Lung (tissue), 16 donors: ENCODE data around the gene COX11. TPM values are rescaled to one million over a fixed set of nuclear protein-coding genes. Genes with fewer than 3 reads are reported as not detected.

ENCODE experiments used
- ATAC-seq: fragments of 200-7000 bp; cut with Tn5 transposase; one replicate; pipeline ENCODE4 v1.9.1; 2020; ENCODE audit warnings: moderate number of reproducible peaks; ENCODE audit not compliant: insufficient read depth, low FRiP score
- DNase-seq, 3 donors: peaks; one replicate each; pipeline ENCODE4 v3.0.0-alpha.2; 2013 to 2017
- H3K27ac ChIP-seq, 2 donors: one replicate each; pipeline ENCODE4 v1.5.1; 2013; ENCODE audit warnings: mild to moderate bottlenecking in 2 of 2, moderate library complexity in 2 of 2, control low read depth in 1 of 2, inconsistent platforms in 1 of 2, low read depth in 1 of 2, low read length in 1 of 2
- H3K27me3 ChIP-seq, 3 donors: one replicate each; pipeline ENCODE4 v1.5.1; 2013; ENCODE audit warnings: low read length in 2 of 3; ENCODE audit not compliant: control insufficient read depth in 3 of 3, insufficient read depth in 3 of 3
- H3K36me3 ChIP-seq, 4 donors: one replicate each; pipeline ENCODE4 v1.5.1; 2013; ENCODE audit warnings: low read length in 4 of 4, mild to moderate bottlenecking in 1 of 4, moderate library complexity in 1 of 4; ENCODE audit not compliant: control insufficient read depth in 4 of 4, insufficient read depth in 4 of 4
- H3K4me1 ChIP-seq, 5 donors: one replicate each; pipeline ENCODE4 v1.5.1; 2013; ENCODE audit warnings: low read length in 5 of 5, mild to moderate bottlenecking in 2 of 5, moderate library complexity in 1 of 5; ENCODE audit not compliant: control insufficient read depth in 5 of 5, insufficient read depth in 5 of 5
- H3K4me3 ChIP-seq: one replicate; pipeline ENCODE4 v1.5.1; 2013; ENCODE audit warnings: mild to moderate bottlenecking, control low read depth, moderate library complexity
- H3K9ac ChIP-seq, 2 donors: one replicate each; pipeline ENCODE4 v1.5.1; 2013; ENCODE audit warnings: low read length in 2 of 2, control low read depth in 1 of 2; ENCODE audit not compliant: insufficient read depth in 1 of 2
- H3K9me3 ChIP-seq, 4 donors: one replicate each; pipeline ENCODE4 v1.5.1; 2013; ENCODE audit warnings: low read length in 3 of 4, mild to moderate bottlenecking in 1 of 4, moderate library complexity in 1 of 4; ENCODE audit not compliant: control insufficient read depth in 4 of 4, insufficient read depth in 3 of 4
- WGBS, 2 donors: extraction: QIAGEN DNeasy Blood & Tissue Kit; methylation state at CpG; one replicate each; pipeline ENCODE4 v1.1.7; 2013; 5-methylcytosine and 5-hydroxymethylcytosine counted together
- long read RNA-seq, 5 donors: transcript quantifications; one replicate each; lab custom pipeline, GENCODE V29; 2026
- polyA plus RNA-seq, 2 donors: library from polyadenylated mRNA; stranded (reverse); fragments of 200-250 nt; gene quantifications; one replicate each; pipeline ENCODE4 v1.2.1, GENCODE V29; 2013
- total RNA-seq, 2 donors: library from RNA; depleted of rRNA in 1 of 2; stranded (reverse); fragments of >200 nt in 1 of 2; gene quantifications; one replicate each; pipeline ENCODE4 v1.2.1, GENCODE V29; 2014 to 2021
- TF ChIP-seq, protein P1 (sequence below): IDR thresholded peaks from 2 replicates; pipeline ENCODE4 v1.5.1; 2012; ENCODE audit warnings: mild to moderate bottlenecking; ENCODE audit errors: control extremely low read depth, extremely low read depth
- donor health status: control.
- donor health status: control.
- donor health status: Bipolar disorder and iron deficiency.
- donor health status: healthy.
- donor health status: DM: yes; HTN: yes; CAD: no.

Gene COX11
- total RNA-seq (10 to 100 TPM; 42.3 to 44.6 TPM), polyA plus RNA-seq (10 to 100 TPM; 21.8 to 26.5 TPM)
- long read RNA-seq, donor 1, transcript COX11-203 (1 exons, 3,244 nt), result major isoform, 58 of 88 reads
- long read RNA-seq, donor 1, transcript COX11-202 (3 exons, 1,108 nt), result minor isoform, 7 of 88 reads
- long read RNA-seq, donor 1, transcript COX11-201 (4 exons, 2,497 nt), result minor isoform, 12 of 88 reads
- long read RNA-seq, donor 1, partial matches to known transcripts, result 7 of 88 reads
- long read RNA-seq, donor 1, other reads (novel, unspliced or antisense), result 0 of 88 reads
- long read RNA-seq, donor 2, transcript COX11-201 (4 exons, 2,497 nt), result minor isoform, 5 of 36 reads
- long read RNA-seq, donor 2, transcript COX11-203 (1 exons, 3,244 nt), result major isoform, 24 of 36 reads
- long read RNA-seq, donor 2, partial matches to known transcripts, result 5 of 36 reads
- long read RNA-seq, donor 2, other reads (novel, unspliced or antisense), result 0 of 36 reads
- long read RNA-seq, donor 3, transcript COX11-203 (1 exons, 3,244 nt), result major isoform, 20 of 28 reads
- long read RNA-seq, donor 3, partial matches to known transcripts, result 0 of 28 reads
- long read RNA-seq, donor 3, other reads (novel, unspliced or antisense), result 0 of 28 reads
- long read RNA-seq, donor 4, transcript COX11-203 (1 exons, 3,244 nt), result major isoform, 30 of 48 reads
- long read RNA-seq, donor 4, partial matches to known transcripts, result 11 of 48 reads
- long read RNA-seq, donor 4, other reads (novel, unspliced or antisense), result 0 of 48 reads
- long read RNA-seq, donor 5, transcript COX11-203 (1 exons, 3,244 nt), result major isoform, 52 of 131 reads
- long read RNA-seq, donor 5, transcript COX11-201 (4 exons, 2,497 nt), result minor isoform, 19 of 131 reads
- long read RNA-seq, donor 5, partial matches to known transcripts, result 52 of 131 reads
- long read RNA-seq, donor 5, other reads (novel, unspliced or antisense), result 0 of 131 reads

GRCh38 chr17:54968262-54968987 is at the start of gene COX11, which contains the start of gene STXBP4:
TSS of gene COX11 (minus strand) at chr17:54968654. CDS start at chr17:54968646, 8 bp downstream.
TSS of gene STXBP4 (plus strand) at chr17:54968765. CDS start at chr17:54986220, 17,455 bp downstream.
- Histone ChIP-seq H3K4me3 (peak within 1 kb of the TSS; percentile 66), H3K9me3 (no peaks in the 10 kb centered on the region), H3K27me3 (no peaks in the 10 kb centered on the region), H3K27ac (peak within 1 kb of the TSS; percentile 89), H3K9ac (peak within 1 kb of the TSS; percentile 84 to 95), H3K4me1 (peaks cover 0 to 20% (median 11%) of the 10 kb centered on the region in 5 donors), H3K36me3 (peaks cover 0 to 14% (median 5%) of the 10 kb centered on the region in 4 donors)
- TF ChIP-seq, protein P1, sequence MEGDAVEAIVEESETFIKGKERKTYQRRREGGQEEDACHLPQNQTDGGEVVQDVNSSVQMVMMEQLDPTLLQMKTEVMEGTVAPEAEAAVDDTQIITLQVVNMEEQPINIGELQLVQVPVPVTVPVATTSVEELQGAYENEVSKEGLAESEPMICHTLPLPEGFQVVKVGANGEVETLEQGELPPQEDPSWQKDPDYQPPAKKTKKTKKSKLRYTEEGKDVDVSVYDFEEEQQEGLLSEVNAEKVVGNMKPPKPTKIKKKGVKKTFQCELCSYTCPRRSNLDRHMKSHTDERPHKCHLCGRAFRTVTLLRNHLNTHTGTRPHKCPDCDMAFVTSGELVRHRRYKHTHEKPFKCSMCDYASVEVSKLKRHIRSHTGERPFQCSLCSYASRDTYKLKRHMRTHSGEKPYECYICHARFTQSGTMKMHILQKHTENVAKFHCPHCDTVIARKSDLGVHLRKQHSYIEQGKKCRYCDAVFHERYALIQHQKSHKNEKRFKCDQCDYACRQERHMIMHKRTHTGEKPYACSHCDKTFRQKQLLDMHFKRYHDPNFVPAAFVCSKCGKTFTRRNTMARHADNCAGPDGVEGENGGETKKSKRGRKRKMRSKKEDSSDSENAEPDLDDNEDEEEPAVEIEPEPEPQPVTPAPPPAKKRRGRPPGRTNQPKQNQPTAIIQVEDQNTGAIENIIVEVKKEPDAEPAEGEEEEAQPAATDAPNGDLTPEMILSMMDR, result no peak
- DNase-seq (peak; percentile 96 to 99 (median 98)), ATAC-seq (peak; percentile 98)
- WGBS, 2 donors, result 0% methylated on average over 56 to 57 of the region's 57 CpGs

DNA sequence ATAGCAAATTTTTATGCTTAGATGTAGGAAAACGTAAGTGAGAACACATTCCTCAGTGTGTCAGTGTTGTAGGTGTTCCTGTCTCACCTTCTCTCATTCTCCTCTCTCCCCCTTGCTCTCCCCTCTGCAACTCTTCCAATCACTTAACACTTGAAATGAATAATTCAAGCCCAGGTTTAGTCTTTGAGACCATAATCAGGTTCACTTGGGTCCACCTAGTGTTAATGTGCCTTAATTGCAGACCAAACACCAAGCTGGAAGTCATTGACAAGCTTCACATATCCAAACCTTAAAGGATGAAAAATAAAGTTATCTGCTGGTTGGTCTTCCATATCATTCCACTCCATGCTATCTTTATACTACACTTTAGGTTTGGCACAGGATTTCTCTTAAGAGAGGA is 37.1 kb upstream of the COX11 start:
- DNase-seq (no peak), ATAC-seq (no peak)
- Histone ChIP-seq H3K4me3 (no peak overlapping the region), H3K9ac (no peak overlapping the region), H3K36me3 (peaks cover 0 to 14% (median 6%) of the 10 kb centered on the region in 4 donors), H3K27me3 (no peaks in the 10 kb centered on the region), H3K4me1 (no peaks in the 10 kb centered on the region), H3K9me3 (no peaks in the 10 kb centered on the region), H3K27ac (no peak overlapping the region)
- TF ChIP-seq, protein P1, result no peak
- WGBS, 2 donors, result 93% methylated on average over 1 of the region's 1 CpG

GRCh38 chr17:55004484-55004883 is 36.0 kb upstream of the COX11 start:
- H3K4me3 ChIP-seq, result no peak overlapping the region
- no peaks in the 10 kb centered on the region for H3K27me3 ChIP-seq
- TF ChIP-seq, protein P1, result no peak
- peaks cover 0 to 19% (median 6%) of the 10 kb centered on the region in 4 donors for H3K36me3 ChIP-seq
- H3K27ac ChIP-seq, result no peak overlapping the region
- ATAC-seq (no peak), DNase-seq (no peak)
- H3K4me1 ChIP-seq, result no peaks in the 10 kb centered on the region
- H3K9me3 ChIP-seq, result no peaks in the 10 kb centered on the region
- H3K9ac ChIP-seq, result no peak overlapping the region
- WGBS, 2 donors, result 78 to 93% methylated on average over 5 of the region's 5 CpGs
